DOHH2 (cell line): ENCODE data around the gene GLP2R.

Experiments used
- H3F3A ChIP-seq: fragments of 200-600 bp; sonication (generic), shearing (Covaris generic); 2 replicates; pipeline ENCODE4 v1.6.0; 2016; ENCODE audit warnings: antibody characterized with exemption, mild to moderate bottlenecking; ENCODE audit not compliant: control insufficient read depth, insufficient read depth
- H3K27ac ChIP-seq: fragments of 200-600 bp; sonication (generic); 2 replicates; pipeline ENCODE4 v1.5.1; 2014; ENCODE audit warnings: low read depth, mild to moderate bottlenecking, low read length, moderate library complexity
- H3K27me3 ChIP-seq: fragments of 200-600 bp; sonication (generic); 2 replicates; pipeline ENCODE4 v1.6.1; 2014; ENCODE audit warnings: mild to moderate bottlenecking, low read length, mixed read lengths; ENCODE audit not compliant: control insufficient read depth
- H3K36me3 ChIP-seq: fragments of 200-600 bp; sonication (generic); 2 replicates; pipeline ENCODE4 v1.6.1; 2014; ENCODE audit warnings: mild to moderate bottlenecking, low read length, moderate library complexity, mixed read lengths; ENCODE audit not compliant: control insufficient read depth
- H3K4me1 ChIP-seq: fragments of 200-600 bp; sonication (generic); 2 replicates; pipeline ENCODE4 v1.6.1; 2014; ENCODE audit warnings: mild to moderate bottlenecking, low read length, mixed read lengths; ENCODE audit not compliant: control insufficient read depth
- H3K4me2 ChIP-seq: fragments of 200-600 bp; sonication (generic); 2 replicates; pipeline ENCODE4 v1.6.0; 2014; ENCODE audit warnings: mild to moderate bottlenecking, low read length, moderate library complexity
- H3K4me3 ChIP-seq: fragments of 200-600 bp; sonication (generic); 2 replicates; pipeline ENCODE4 v1.5.1; 2014; ENCODE audit warnings: mild to moderate bottlenecking, low read length, mixed read lengths
- H3K79me2 ChIP-seq: fragments of 200-600 bp; sonication (generic); 2 replicates; pipeline ENCODE4 v1.6.1; 2014; ENCODE audit warnings: mild to moderate bottlenecking, low read length, mixed read lengths; ENCODE audit not compliant: control insufficient read depth
- H3K9me2 ChIP-seq: fragments of 200-600 bp; sonication (generic); replicated peaks from 2 replicates; pipeline ENCODE4 v1.6.1; 2014; ENCODE audit warnings: mild to moderate bottlenecking, low read length, mixed read lengths; ENCODE audit not compliant: control insufficient read depth
- H3K9me3 ChIP-seq: fragments of 200-600 bp; sonication (generic); 2 replicates; pipeline ENCODE4 v1.6.1; 2014; ENCODE audit warnings: antibody characterized with exemption, low read length, mixed read lengths; ENCODE audit not compliant: control insufficient read depth, insufficient read depth
- H4K20me1 ChIP-seq: fragments of 200-600 bp; sonication (generic); 2 replicates; pipeline ENCODE4 v1.6.0; 2014; ENCODE audit warnings: low read depth, mild to moderate bottlenecking, antibody characterized with exemption, low read length, moderate library complexity; ENCODE audit not compliant: control insufficient read depth, insufficient read depth
- EZH2phosphoT487 ChIP-seq: fragments of 200-600 bp; sonication (generic); IDR thresholded peaks from 2 replicates; pipeline ENCODE4 v1.6.1; 2017; ENCODE audit warnings: borderline replicate concordance, mild to moderate bottlenecking, antibody characterized with exemption, low read length, moderate library complexity, mixed read lengths
- TF ChIP-seq, protein P1 (sequence below): fragments of 200-600 bp; sonication (generic); IDR thresholded peaks from one replicate; pipeline ENCODE4 v1.5.1; 2014; ENCODE audit warnings: antibody characterized with exemption, mild to moderate bottlenecking, low read depth, low read length; ENCODE audit not compliant: poor library complexity, severe bottlenecking

Gene GLP2R

DNA sequence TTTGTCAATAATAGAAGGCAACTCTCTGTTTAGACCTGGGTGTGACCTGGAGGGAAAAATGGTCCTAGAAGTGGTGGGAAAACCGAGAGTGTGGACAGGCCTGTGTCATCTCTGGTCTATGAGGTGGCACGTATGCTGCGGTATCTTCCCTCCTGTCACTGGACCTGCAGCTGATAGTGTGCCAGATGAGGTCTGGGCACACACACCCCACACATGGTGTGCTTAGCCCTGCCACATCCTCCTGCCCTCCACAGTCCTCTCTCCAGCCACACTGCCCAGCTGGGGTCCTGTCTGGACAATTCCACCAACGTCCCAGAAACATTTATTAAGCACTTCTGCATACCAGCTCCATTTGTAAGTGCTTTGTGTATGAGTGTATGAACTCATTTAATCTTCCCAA, 37.2 kb downstream of the GLP2R start:
- Histone ChIP-seq H3K4me3 (no peak overlapping the region), H3K4me1 (no peaks in the 10 kb centered on the region), H4K20me1 (no peaks in the 10 kb centered on the region)

DNA sequence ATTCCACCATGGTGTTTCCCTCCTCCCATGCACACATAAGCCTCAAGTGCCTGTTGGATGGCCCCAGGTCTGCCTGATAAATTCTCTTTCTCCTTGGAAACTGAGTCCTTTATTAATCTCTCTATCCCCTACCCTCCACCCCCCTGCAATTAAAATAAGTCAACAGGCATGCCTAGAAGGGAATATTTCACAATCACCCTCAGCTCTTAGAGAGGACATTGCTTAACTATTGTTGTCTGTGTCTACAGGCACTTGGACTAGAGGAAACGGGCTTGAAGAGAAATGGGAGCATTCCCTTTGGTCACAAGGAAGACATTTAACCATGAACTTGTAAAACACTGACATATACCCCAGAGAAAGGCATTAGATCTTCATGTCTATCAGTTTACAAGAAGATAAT, 39.9 kb downstream of the GLP2R start:
- Histone ChIP-seq H3K4me3 (no peak overlapping the region), H3K9me2 (no peaks in the 10 kb centered on the region), H3F3A (no peaks in the 10 kb centered on the region), H3K4me2 (no peak overlapping the region), H3K27me3 (no peaks in the 10 kb centered on the region), H3K36me3 (no peaks in the 10 kb centered on the region), H3K9me3 (no peaks in the 10 kb centered on the region), H3K79me2 (no peaks in the 10 kb centered on the region), H4K20me1 (no peaks in the 10 kb centered on the region), H3K27ac (no peak overlapping the region), H3K4me1 (no peaks in the 10 kb centered on the region)
- no peak for TF ChIP-seq EZH2phosphoT487
- TF ChIP-seq, protein P1, sequence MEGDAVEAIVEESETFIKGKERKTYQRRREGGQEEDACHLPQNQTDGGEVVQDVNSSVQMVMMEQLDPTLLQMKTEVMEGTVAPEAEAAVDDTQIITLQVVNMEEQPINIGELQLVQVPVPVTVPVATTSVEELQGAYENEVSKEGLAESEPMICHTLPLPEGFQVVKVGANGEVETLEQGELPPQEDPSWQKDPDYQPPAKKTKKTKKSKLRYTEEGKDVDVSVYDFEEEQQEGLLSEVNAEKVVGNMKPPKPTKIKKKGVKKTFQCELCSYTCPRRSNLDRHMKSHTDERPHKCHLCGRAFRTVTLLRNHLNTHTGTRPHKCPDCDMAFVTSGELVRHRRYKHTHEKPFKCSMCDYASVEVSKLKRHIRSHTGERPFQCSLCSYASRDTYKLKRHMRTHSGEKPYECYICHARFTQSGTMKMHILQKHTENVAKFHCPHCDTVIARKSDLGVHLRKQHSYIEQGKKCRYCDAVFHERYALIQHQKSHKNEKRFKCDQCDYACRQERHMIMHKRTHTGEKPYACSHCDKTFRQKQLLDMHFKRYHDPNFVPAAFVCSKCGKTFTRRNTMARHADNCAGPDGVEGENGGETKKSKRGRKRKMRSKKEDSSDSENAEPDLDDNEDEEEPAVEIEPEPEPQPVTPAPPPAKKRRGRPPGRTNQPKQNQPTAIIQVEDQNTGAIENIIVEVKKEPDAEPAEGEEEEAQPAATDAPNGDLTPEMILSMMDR, result no peak

More for the DNA sequence above, 37.2 kb downstream of the GLP2R start:
- Histone ChIP-seq H3K9me3 (peaks cover 5% of the 10 kb centered on the region; the same call in 1 of the 2 replicates), H3K27ac (no peak overlapping the region), H3K9me2 (no peaks in the 10 kb centered on the region), H3K27me3 (no peaks in the 10 kb centered on the region), H3K79me2 (no peaks in the 10 kb centered on the region), H3K36me3 (no peaks in the 10 kb centered on the region), H3K4me2 (no peak overlapping the region), H3F3A (no peaks in the 10 kb centered on the region)
- no peak for TF ChIP-seq EZH2phosphoT487
- TF ChIP-seq, protein P1, result no peak

DNA sequence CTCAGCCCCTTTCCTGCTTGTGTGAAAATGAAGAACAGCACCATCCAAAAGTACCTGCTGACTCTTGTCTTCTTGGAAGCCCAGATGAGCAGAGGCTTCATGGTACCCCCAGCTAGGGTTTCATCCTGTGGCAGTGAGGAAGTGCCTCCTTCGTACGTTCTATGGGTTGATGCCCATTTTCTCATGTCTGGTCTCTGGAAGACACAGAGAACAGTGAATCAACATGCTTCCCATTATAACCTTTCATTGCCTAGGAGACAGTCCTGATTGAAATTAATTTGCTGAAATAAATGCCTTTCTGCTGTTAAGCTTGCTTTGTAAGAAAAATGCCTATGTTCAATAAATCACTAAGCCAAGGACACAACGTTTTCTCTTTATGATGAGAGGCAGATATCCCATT, 42.8 kb downstream of the GLP2R start:
- Histone ChIP-seq H3K9me2 (no peaks in the 10 kb centered on the region), H3F3A (no peaks in the 10 kb centered on the region), H4K20me1 (no peaks in the 10 kb centered on the region), H3K36me3 (no peaks in the 10 kb centered on the region), H3K27ac (no peak overlapping the region), H3K4me1 (no peaks in the 10 kb centered on the region), H3K79me2 (no peaks in the 10 kb centered on the region), H3K27me3 (no peaks in the 10 kb centered on the region), H3K4me3 (no peak overlapping the region), H3K9me3 (no peaks in the 10 kb centered on the region), H3K4me2 (no peak overlapping the region)
- no peak for TF ChIP-seq EZH2phosphoT487
- TF ChIP-seq, protein P1, result no peak

DNA sequence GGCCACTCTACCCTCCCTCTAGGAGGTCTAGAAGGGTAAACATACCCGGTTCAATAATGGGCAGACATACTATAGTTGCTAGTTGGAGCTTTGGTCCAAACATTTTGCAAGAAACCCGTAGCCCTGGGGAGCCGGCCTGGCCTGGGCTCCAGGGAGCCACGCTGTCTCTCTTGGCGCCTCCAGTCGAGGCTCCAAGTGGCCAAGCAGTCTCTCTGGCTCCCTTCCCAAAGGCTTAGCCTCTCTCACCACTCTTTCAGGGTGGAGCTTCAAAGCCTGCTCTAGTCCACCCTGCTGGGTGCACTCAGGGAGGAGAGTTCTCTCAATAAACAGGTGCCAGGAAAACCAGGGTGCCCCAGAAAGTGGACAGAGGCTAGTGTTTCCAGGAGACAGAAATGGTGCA, 47.1 kb downstream of the GLP2R start:
- H3K4me1 ChIP-seq, result no peaks in the 10 kb centered on the region
- no peak for TF ChIP-seq EZH2phosphoT487
- TF ChIP-seq, protein P1, result no peak
- no peaks in the 10 kb centered on the region for H3F3A ChIP-seq
- no peaks in the 10 kb centered on the region for H4K20me1 ChIP-seq
- H3K27me3 ChIP-seq, result no peaks in the 10 kb centered on the region
- no peaks in the 10 kb centered on the region for H3K9me3 ChIP-seq
- H3K27ac ChIP-seq, result no peak overlapping the region
- H3K79me2 ChIP-seq, result no peaks in the 10 kb centered on the region
- no peak overlapping the region for H3K4me2 ChIP-seq
- no peaks in the 10 kb centered on the region for H3K9me2 ChIP-seq
- no peaks in the 10 kb centered on the region for H3K36me3 ChIP-seq
- no peak overlapping the region for H3K4me3 ChIP-seq
